ENCODE results near the gene KCNK15.
"Not testable (repeated sequence)": the region's sequence is repeated elsewhere in the genome, so short reads cannot be mapped to it uniquely, and the experiment has no call there.

The KCNK15 gene

DNA sequence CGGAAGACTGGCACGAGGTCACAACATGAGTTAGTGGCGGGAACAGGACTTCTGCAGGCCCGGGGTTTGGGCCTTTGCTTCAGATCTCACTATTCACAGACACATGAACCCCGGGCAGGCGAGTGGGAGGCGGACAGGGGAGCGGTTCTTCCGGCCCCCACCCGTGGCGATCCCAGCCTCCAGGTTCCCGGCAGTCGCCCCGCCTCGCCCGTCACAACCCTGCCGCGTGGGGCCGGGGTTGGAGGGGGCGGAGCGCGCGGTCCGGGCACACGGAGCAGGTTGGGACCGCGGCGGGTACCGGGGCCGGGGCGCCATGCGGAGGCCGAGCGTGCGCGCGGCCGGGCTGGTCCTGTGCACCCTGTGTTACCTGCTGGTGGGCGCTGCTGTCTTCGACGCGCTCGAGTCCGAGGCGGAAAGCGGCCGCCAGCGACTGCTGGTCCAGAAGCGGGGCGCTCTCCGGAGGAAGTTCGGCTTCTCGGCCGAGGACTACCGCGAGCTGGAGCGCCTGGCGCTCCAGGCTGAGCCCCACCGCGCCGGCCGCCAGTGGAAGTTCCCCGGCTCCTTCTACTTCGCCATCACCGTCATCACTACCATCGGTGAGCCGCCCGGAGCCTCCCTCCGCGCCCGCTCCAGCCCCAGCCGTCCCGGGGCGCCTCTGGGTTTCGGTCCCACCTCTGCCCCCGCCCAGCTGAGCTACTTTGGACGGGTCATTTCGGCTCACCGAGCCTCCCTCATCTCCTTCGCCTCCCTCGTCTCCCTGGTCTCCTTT is at the start of gene KCNK15:
TSS of gene KCNK15 (plus strand) at position 268 of the 769 bp plus-strand sequence. CDS start at position 314, 46 bp downstream.
- DNase-seq, result no peak

DNA sequence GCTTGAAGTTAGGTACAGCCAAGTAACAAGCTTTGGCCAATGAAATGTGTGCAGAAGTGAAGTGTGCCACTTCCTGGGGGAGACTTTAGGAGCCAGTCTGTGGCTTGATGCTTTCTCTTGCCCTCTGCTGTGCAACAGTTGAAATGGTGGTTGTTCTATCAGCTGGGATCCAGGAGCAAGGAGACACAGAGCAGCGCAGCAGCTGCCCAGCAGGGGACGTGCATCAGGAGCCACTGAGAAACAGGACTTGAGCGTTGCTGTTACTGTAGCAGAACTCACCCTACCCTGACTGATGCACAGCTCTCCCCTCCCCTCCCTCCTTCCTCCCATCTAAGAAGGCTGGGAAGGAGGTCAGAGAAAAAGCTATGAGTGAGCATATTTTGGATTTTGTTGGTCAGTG is 49.4 kb upstream of the KCNK15 start:
- DNase-seq, result no peak

DNA sequence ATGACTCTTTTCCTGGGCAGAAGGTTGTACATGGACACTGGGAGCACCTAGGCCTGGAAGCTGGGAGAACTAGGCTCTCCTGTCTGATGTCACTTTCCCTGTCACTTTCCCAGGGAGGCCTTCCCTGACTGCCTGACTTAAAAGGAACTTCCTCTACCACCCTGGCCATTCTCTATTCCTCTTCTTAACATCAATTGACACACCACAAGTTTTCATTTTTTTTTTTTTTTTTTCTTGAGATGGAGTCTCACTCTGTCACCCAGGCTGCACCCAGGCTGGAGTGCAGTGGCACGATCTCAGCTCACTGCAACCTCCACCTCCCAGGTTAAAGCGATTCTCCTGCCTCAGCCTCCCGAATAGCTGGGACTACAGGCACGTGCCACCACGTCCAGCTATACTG is 48.6 kb upstream of the KCNK15 start:
- DNase-seq, result not testable (repeated sequence)

DNA sequence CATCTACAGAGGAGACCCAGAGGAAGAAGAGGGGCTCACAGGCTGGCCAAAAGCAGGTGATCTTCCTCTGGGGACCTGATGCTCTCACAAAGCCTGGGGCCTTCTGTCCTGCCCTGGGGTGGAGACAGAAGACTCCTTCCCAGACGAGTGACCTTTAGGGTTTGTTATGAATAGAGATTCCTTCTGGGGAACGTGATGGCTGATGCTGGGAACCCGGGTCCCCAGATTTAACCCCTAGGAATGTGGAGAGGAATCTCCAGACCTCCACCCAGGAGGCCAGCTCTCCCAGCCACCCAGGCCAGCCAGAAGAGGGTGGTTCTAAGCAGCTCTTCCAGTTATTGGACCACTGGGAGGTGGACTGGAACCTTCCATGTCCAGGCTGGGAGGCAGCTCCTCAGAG is 47.3 kb upstream of the KCNK15 start:
- no peak for DNase-seq

DNA sequence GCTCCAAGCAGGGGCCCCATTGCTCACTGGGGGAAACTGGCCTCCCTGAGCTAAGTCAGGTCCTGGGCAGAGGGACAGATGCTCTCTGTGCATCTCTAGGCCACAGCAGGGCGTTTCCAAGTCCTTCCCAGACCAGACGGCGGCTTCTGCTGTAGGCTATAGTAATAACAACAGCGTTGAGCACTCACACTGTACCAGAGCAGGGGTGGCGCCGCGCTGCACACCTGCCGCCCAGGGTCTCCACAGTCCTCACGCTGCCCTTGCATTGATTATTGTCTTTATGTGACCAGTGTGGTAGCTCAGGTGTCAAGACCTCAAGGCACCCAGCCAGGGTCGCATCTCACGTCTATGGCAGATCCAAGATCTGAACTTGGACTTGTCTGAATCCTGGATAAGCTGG is 45.4 kb upstream of the KCNK15 start:
- DNase-seq, result no peak

DNA sequence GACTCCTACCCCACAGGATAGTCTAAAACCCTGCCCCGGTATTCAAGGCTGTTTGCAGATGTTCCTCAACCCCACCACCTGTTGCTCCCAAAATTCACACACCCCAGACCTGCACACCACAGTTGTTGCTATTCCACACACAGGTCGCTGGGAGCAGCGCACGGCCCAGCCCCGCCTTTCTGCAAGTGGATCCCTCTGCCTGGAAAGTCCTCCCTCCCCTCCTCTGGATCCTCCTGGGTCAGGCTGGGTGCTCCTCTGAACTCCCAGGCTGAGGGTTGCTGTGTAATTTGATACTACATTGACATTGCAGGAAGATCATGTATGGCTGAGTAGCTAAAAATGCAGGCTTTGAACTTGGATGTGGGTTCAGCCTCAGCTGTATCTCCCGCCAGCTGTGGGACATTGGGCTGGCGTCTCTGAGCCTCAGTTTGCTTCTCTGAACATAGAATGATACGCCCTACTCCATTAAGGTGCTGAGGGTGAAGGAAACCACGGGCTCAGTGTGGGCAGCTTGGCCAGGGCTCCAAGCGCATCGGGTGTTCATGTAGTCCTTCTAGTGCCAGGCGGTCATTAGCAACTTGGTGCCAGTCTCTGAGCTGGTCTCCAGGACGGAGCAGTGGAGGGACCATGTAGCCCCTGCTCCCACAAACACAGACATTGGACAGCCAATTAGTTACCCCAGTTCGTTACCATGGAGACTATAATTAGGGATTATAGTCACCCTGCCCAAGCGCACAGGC is 44.4 kb upstream of the KCNK15 start:
- DNase-seq, result no peak

DNA sequence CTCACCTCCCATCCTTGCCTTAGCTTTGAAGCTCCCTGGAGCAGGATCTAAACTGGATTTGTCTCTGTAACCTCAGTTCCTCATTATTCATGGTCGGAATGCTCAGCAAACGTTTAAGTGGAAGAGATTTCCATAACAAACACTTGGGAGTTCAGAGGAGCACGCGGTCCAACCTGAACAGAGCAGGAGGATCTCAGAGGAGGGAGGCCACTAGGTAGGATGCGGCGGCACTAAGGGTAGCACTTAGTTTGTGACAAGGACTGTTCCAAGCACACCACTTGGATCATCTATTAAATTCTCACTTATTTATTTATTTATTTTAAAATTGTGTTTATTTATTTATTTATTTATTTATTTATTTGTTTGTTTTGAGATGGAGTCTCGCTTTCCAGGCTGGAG is 43.8 kb upstream of the KCNK15 start:
- no peak for DNase-seq

DNA sequence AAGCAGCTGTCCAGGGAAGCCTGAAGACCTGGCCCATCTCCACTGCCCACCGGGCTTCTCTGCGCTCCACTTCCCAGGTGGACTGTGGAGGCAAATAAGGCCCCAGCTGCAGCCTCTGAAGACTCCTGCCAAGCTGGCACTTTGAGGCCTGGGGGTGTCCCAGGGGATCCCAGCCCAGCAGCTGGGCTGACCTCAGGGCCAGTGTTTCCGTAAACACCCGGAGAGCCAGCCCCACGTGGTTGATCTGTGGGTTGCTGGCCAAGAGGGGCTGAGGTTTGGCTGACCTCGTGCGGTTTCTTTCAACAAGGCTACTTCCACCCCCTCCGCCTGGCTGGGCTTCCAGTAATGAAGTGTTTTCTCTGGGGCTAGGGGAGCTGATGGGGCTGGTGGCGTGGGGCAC is 42.9 kb upstream of the KCNK15 start:
- no peak for DNase-seq

DNA sequence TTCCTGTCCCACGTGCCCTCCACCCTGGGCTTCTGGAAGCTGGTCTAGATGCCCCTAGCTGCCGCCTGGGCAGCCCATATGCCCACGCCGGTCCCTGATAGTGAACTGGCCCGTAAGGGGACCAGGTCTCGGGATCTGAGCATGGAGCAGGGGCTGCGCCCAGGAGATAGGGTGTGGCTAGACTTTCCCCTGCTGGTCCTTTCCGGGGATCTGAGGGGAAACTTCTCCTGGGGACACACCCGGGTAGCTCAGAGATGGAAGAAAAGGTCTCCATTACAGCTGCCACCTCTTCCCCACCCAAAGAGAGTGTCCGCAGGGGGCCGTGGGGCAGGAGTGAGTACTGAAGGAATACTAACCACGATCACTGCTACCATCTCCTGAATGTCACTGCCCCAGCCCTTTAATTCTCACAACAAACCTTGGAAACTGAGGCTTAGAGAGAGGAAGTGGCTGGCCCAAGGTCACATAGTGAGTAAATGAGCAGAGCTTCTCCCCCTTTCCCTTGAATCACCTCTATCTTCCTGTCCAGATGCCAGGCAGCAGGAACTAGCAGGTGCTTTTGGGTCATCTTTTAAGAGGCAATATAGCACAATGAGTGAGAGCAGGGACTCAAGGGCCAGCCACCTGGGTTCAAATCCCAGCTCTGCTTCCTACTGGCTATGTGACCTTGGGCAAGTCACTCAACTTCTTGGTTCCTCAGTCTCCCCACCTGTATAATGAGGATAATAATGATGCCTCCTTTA is 42.3 kb upstream of the KCNK15 start:
- DNase-seq, result no peak

DNA sequence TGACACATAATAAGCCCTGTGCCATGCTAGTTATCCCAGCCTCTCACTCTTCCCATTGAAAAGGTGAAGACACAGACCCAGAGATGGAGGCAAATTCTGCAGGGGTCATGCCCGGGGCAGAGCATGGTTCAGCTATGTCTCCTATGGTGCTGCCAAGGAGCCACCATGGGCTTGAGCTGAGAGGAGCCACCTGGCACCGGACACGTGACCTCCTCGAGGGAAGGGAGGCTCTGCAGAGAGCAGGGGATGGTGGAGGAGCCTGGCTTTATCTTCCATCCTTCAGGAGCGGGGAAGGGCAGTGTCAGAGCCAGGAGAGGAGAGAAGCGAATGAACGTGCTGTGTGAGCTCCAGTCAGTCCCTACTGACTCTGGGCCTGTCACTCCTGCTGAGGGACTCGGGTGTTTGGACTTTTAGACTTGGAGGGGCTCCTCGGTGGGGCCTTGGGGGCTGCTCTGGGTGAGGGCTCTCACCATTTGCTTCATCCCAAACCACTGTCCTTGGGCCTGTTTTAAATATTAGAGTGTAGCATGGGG is 41.6 kb upstream of the KCNK15 start:
- no peak for DNase-seq

DNA sequence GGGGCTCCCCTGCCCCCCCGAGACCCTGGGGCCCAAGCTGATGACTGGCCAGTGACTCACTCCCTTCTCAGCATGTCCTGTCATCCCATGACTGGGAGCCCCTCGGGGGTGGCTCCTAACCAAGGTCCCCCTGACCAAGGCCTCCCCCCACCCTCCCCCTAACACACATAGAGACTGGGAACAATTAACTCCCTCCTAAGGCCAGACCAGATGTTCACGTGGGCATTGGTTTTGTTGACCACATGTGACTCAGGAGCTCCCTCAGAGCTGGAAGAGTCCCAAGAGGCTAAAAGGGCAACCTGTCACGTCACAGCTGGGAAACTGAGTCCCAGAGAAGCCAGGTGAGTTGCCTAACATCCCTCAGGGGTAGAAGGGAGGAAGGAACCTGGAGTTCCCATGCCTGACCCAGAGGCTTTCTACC is 41.1 kb upstream of the KCNK15 start:
- no peak for DNase-seq

DNA sequence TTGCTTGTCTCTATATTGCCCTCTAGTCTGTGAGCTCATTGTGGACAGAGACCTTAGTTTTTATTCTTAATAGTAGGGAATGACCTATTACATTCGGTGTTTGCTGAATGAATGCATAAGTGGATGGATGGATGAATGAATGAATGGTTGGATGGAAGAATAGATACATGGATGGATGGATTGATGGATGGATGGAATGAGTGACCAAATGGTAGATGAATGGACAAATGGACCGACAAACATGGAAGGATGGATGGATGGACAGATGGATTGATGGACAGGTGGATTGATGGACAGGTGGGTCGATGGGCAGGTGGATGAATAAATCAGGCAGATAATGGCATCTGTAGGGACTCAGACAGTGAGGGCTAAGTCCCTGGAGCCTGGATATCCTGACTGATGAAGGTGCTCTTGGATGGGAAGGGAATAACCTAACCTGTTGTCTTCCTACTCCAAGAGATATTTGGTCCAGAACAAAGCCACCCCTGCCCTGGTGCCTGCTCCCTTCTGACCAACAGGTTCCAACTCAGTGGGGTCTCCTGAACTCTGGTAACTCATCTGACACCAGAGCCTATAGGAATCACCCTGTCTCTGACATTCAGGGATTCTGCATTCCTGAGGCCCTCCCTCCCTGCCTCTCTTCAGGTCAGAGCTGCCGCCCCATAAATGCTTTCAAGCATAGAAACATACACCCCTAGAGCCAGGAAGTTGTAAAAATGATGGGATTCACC is 40.1 kb upstream of the KCNK15 start:
- no peak for DNase-seq

DNA sequence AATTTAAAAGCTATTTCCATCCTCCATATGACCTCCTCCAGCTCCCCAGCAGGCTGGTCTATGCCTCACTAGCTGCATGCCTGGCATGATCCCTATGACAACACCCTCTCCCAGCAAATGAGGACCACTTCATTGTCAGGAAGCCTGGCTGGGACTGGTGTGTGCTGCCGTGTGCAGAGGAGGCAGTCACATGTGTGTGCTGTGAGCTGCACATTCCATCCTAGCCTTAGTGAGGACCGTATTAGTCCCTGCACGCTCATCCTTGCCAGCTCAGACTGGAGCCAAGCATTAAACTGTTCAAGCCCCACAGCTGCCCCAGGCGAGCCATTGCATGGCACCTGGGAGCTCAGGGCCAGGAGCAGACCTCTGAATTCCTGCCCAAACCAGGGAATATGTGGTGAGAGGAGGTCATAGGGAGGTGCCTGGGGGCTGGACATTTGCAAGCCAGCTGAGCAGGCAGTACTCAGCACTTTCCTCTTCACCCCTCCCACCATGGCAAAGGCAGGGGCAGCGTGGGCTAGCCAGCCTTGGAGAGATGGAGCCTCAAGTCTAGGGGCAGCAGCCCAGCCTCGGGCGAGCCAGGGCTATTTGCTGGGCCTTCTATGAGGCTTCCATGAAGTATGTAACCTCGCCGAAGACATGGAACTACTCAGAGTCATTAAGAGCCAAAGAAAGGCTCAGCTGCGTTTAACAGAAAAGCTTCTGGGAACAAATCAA is 39.2 kb upstream of the KCNK15 start:
- DNase-seq, result no peak

DNA sequence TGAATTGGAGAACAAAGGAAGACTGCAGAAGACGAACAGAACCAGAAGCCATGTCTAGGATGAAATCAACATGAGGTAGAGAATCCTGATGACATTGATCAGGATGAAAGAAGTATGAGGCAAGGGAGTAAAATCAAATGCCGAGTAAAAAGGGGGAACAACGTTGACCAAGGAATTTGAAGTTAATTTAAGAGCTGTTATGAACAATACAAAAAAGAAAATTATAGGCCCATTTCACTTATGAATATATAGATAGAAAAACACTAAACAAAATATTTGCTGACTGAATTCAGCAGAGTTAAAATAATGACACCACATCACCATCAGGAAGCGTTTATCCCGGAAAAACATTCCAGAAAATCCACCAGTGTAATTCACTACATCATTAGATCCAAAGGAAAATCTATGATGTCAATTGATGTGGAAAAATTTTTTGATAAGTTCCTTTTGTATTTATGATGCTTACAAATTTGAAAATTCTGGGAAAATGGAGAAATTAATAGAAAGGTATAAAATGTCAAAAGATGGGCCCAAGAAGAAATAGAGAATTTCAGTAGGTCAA is 38.6 kb upstream of the KCNK15 start:
- no peak for DNase-seq

DNA sequence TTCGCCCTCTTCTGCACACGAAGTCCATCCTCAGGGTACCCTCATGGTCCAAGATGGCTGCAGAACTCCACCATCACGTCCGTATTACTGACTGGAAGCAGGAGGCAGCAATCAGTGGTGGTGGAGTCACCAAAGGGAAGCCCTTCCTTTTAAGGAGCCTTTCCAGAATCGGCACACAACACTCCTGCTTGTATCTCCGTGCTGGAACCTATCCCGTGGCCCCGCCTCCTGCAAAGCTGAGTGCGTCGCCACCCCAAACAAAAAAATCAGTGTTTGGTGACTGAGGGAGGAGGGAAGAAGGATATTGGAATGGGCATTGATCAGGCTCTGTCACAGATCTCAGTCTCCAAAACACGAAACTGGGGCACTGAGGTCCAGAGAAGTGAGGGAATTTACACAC is 36.3 kb upstream of the KCNK15 start:
- DNase-seq, result no peak

DNA sequence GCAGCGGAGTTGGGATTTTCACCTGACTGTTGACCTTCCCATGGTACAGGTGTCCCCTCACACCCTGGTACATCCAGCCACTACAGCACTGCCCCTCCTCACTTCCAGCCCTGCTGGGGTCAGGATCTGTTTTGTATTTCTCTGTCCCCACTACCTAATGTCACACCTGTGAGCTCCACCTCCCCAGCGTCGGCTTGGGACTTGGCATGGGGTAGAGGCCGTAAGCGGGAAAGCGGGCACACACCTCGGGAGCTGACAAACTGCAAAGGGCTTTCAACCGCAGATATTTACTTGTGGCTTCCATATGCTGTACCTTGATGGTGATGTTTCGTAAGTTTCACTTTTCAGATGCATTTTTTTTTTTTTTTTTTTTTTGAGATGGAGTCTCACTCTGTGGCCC is 35.9 kb upstream of the KCNK15 start:
- DNase-seq, result no peak

DNA sequence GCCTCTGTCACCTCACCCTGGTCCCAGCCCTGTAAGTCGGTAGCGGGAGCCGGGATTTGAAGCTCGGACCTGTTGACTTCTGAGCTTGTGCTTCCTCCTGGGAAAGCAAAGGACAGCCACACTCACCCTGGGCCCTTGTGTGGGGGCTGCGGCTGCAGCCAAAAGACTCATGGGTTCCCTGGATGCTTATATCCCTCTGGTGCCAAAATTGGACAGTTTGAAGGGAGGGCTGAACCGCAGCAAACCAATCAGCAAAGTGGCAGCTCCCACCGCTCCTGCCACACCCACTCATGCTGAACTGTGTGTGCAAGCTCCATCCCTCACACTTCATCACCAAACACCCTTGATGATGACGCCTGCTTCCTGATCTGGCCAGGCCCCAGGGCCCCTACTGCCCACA is 34.4 kb upstream of the KCNK15 start:
- DNase-seq, result no peak

DNA sequence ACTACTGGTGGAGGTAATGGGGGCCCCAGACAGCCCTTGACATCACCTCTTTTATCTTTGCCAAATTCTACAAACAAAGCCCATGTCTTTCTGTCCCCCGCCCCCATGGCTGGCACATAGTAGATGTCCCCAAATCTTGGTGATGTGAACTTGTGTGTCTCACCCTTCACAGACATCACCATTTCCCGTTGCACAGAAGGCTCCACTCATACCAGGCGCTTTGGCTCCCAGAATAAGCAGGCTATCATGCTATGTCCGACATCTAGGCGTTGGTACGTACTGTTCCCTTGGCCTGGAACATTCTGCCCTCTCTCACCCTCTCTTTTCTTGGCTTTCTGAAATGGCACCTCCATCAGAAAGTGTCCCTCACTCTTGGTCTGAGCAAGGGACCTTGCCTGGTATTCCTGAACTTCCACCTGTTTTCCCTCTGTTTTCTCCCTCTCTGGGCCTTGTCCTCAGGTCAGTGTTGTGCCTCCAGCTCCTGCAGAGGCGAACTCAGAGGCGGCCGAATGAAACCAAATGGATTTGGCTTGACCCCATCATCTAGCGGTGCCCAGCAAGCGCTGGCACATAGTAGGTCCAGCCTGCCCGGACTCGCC is 31.5 kb upstream of the KCNK15 start:
- DNase-seq, result no peak

DNA sequence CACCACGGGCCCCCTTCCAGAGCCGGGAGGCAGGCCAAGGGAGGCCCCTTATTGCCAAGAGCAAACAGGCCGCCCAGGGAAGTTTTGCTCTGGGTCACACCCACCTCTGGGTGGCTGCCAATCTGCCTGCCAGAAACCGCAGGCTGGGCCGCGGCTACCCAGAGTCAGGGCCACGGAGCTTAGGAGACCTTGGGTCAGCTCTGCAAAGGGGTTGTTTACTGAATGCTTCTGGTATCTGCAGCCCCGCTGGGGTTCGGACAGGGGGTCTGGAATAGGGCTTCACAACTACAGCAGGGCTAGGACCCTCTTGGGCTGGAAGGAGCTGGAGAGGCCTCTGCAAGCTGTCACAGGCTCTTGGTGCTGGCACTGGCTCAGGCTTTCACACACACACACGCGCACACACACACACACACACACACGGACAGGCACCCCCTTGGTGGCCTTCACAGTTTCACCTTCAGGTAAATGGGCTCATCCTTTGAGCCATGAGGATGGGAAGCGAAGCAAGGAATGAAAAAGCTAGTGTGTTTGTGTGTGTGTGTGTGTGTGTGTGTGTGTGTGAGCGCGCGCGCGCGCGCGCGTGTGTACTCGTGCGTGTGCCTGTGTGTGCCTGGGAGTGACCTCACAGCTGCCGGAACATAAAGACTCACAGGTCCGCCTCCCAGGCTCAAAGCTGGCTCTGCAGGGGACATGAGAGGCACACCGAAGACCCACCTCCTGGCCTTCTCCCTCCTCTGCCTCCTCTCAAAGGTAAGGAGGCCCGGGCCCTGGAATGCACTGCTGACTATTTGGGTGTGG is 30.8 kb upstream of the KCNK15 start, which contains the start of gene CCN5:
TSS of gene CCN5 (plus strand) at position 669 of the 798 bp plus-strand sequence. CDS start at position 691, 22 bp downstream.
- DNase-seq, result no peak

Data from CD4-positive, alpha-beta T cell treated with Interleukin-4 for 4 hours (primary cell).